Tibial artery (tissue), 4 donors: Measurements from ENCODE around the gene ZMYND12.
"Not testable (repeated sequence)": the region's sequence is repeated elsewhere in the genome, so short reads cannot be mapped to it uniquely, and the experiment has no call there.

Experiments used
- DNase-seq, 2 donors: peaks; one replicate each; pipeline ENCODE4 v3.0.0-alpha.2; 2019
- H3K27ac ChIP-seq, 2 donors: fragments of 200-600 bp; sonication (generic) in 1 of 2; 1 replicate in 1 of 2; 2 replicates in 1 of 2; pipeline ENCODE4 v1.5.1; 2018 to 2019; ENCODE audit warnings: mild to moderate bottlenecking in 1 of 2
- H3K27me3 ChIP-seq, 2 donors: fragments of 200-600 bp; sonication (generic) in 1 of 2; one replicate each; pipeline versions ENCODE4 v1.5.1 to v1.6.0; 2016 to 2019
- H3K36me3 ChIP-seq, 3 donors: fragments of 200-600 bp; sonication (generic) in 2 of 3; one replicate each; pipeline ENCODE4 v1.5.1; 2016 to 2019; ENCODE audit warnings: mild to moderate bottlenecking in 2 of 3
- H3K4me1 ChIP-seq, 4 donors: fragments of 200-600 bp; sonication (generic) in 2 of 4; 1 replicate in 3 of 4; 2 replicates in 1 of 4; pipeline ENCODE4 v1.5.1; 2016 to 2019
- H3K4me3 ChIP-seq, 2 donors: fragments of 200-600 bp; sonication (generic) in 1 of 2; 1 replicate in 1 of 2; 2 replicates in 1 of 2; pipeline ENCODE4 v1.5.1; 2018 to 2019; ENCODE audit warnings: mild to moderate bottlenecking in 2 of 2
- H3K9me3 ChIP-seq, 3 donors: fragments of 200-600 bp; sonication (generic) in 1 of 3; one replicate each; pipeline ENCODE4 v1.5.1; 2016 to 2019
- CTCF ChIP-seq, 2 experiments: fragments of 200-600 bp in 1 of 2; fragments of 450-650 bp in 1 of 2; IDR thresholded peaks; one replicate each; pipeline ENCODE4 v1.5.1; 2017 to 2019; ENCODE audit warnings: antibody characterized with exemption in 2 of 2, mild to moderate bottlenecking in 1 of 2, moderate library complexity in 1 of 2
- intact Hi-C: fragments of 100-400 bp; cut with DNase I; formaldehyde crosslinking; loops from one replicate; pipeline ENCODE4 v1.15.0; 2023; ENCODE audit warnings: low total_unique reads

Gene ZMYND12, protein sequence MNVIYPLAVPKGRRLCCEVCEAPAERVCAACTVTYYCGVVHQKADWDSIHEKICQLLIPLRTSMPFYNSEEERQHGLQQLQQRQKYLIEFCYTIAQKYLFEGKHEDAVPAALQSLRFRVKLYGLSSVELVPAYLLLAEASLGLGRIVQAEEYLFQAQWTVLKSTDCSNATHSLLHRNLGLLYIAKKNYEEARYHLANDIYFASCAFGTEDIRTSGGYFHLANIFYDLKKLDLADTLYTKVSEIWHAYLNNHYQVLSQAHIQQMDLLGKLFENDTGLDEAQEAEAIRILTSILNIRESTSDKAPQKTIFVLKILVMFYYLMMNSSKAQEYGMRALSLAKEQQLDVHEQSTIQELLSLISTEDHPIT

GRCh38 chr1:42456010-42456753 lies at the start of gene ZMYND12, which contains the start of gene PPCS:
TSS of gene ZMYND12 (minus strand) at chr1:42456022. CDS start at chr1:42455997, 25 bp downstream.
TSS of gene PPCS (plus strand) at chr1:42456543. CDS start at chr1:42456566, 23 bp downstream.
- peaks cover 0 to 23% (median 12%) of the 10 kb centered on the region in 4 donors for H3K4me1 ChIP-seq
- peak within 1 kb of the TSS; percentile 88 to 91 for H3K27ac ChIP-seq
- peak; percentile 87 to 92 for DNase-seq
- no peaks in the 10 kb centered on the region for H3K27me3 ChIP-seq
- H3K9me3 ChIP-seq = no peaks in the 10 kb centered on the region
- TF ChIP-seq CTCF (IDR thresholded peaks at IDR 0.05) = peak; percentile 13 to 39
- H3K36me3 ChIP-seq = peaks cover 0 to 27% (median 12%) of the 10 kb centered on the region in 3 donors
- intact Hi-C loops = loop anchor here (5.0 kb wide), 2 partner anchors 226 to 789 kb away; partner anchors contain the start of gene YBX1
- H3K4me3 ChIP-seq = peak within 1 kb of the TSS; percentile 79 to 80

DNA sequence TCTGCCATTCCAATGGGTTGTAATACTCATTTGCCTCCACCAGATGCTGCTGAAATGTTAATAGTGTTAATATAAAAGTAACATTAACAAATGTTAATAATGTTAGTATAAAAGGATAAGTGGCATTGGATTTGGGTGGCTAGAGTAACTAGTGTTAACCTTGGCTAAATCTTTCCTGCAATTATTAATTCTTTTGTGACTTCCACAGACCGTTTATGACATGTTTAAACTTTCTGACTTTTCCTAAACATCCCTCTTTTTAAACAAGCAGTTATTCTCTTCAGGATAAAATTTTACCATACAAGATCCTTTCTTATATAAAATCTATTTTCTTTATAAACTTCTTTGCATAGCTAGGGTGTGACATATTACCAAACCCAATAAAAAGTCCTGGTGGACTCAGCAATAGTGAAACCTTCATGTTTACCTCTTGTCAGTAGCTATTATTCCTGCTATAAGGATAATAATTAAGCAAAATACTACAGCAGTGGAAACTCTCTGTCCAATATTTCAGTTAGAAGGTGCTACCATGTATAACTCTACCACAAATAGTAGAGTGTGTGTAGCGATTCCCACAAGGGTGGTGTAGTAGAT lies 48.8 kb upstream of the ZMYND12 start:
- no peak for TF ChIP-seq CTCF (IDR thresholded peaks at IDR 0.05)
- no peaks in the 10 kb centered on the region for H3K4me1 ChIP-seq
- intact Hi-C loops = no loop called here
- H3K36me3 ChIP-seq = peaks cover 35 to 80% (median 74%) of the 10 kb centered on the region in 3 donors
- H3K9me3 ChIP-seq = peaks cover 0 to 23% (median 15%) of the 10 kb centered on the region in 3 donors
- H3K27me3 ChIP-seq = no peaks in the 10 kb centered on the region
- no peak overlapping the region for H3K4me3 ChIP-seq
- no peak overlapping the region for H3K27ac ChIP-seq
- no peak for DNase-seq

DNA sequence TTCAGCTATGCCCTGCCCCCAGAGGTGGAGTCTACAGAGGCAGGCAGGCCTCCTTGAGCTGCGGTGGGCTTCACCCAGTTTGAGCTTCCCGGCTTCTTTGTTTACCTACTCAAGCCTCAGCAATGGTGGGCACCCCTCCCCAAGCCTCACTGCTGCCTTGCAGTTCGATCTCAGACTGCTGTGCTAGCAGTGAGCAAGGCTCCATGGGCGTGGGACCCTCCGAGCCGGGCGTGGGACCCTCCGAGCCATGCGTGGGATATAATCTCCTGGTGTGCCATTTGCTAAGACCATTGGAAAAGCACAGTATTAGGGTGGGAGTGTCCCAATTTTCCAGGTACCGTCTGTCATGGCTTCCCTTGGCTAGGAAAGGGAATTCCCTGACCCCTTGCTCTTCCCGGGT lies 46.2 kb upstream of the ZMYND12 start:
- H3K27ac ChIP-seq, H3K4me1 ChIP-seq, H3K4me3 ChIP-seq, intact Hi-C loops, H3K27me3 ChIP-seq: not testable (repeated sequence)
- H3K36me3 ChIP-seq = peaks cover 21 to 84% (median 66%) of the 10 kb centered on the region in 3 donors
- H3K9me3 ChIP-seq = peaks cover 0 to 21% (median 15%) of the 10 kb centered on the region in 3 donors
- DNase-seq = peak in 1 of 2 donors; percentile 54

DNA sequence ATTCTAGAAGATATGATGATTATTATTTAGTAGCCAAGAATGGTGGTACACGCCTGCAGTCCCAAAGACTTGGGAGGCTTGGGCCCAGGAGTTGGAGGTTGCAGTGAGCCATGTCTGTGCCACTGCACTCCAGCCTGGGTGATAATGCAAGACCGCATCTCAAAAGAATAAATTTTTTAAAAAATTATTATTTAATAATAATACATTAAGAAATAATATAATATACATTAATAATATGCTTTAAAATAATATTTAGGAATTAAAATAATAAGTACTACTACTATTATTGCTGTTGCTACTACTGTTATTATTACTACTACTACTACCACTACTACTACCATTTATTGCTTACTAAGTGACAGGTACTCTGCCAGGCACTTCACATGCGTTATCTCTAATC lies 34.4 kb upstream of the ZMYND12 start:
- Histone ChIP-seq H3K27ac (no peak overlapping the region), H3K9me3 (no peaks in the 10 kb centered on the region), H3K4me1 (no peaks in the 10 kb centered on the region), H3K27me3 (no peaks in the 10 kb centered on the region), H3K4me3 (no peak overlapping the region), H3K36me3 (peaks cover 3 to 24% (median 12%) of the 10 kb centered on the region in 3 donors)
- intact Hi-C loops = loop anchor here (5.0 kb wide), 1 partner anchor 78 kb away; no protein-coding TSS in a partner anchor
- no peak for TF ChIP-seq CTCF (IDR thresholded peaks at IDR 0.05)
- no peak for DNase-seq

- DNase-seq = no peak
- no peaks in the 10 kb centered on the region for H3K9me3 ChIP-seq
- H3K27me3 ChIP-seq = no peaks in the 10 kb centered on the region
- no peak overlapping the region for H3K27ac ChIP-seq
- H3K36me3 ChIP-seq = peaks cover 0 to 36% (median 28%) of the 10 kb centered on the region in 3 donors
- no peak for TF ChIP-seq CTCF (IDR thresholded peaks at IDR 0.05)
- no peaks in the 10 kb centered on the region for H3K4me1 ChIP-seq
- H3K4me3 ChIP-seq = no peak overlapping the region
- intact Hi-C loops = no loop called here
These were observed 28.6 kb upstream of the ZMYND12 start for GRCh38 chr1:42484382-42484781.
